GM19035 (cell line): ENCODE data around the gene RPE.

Experiments used
- ATAC-seq: cut with Tn5 transposase; IDR thresholded peaks from one replicate; pipeline ENCODE4 v1.9.1; 2021; ENCODE audit not compliant: unreplicated experiment

Gene RPE

DNA sequence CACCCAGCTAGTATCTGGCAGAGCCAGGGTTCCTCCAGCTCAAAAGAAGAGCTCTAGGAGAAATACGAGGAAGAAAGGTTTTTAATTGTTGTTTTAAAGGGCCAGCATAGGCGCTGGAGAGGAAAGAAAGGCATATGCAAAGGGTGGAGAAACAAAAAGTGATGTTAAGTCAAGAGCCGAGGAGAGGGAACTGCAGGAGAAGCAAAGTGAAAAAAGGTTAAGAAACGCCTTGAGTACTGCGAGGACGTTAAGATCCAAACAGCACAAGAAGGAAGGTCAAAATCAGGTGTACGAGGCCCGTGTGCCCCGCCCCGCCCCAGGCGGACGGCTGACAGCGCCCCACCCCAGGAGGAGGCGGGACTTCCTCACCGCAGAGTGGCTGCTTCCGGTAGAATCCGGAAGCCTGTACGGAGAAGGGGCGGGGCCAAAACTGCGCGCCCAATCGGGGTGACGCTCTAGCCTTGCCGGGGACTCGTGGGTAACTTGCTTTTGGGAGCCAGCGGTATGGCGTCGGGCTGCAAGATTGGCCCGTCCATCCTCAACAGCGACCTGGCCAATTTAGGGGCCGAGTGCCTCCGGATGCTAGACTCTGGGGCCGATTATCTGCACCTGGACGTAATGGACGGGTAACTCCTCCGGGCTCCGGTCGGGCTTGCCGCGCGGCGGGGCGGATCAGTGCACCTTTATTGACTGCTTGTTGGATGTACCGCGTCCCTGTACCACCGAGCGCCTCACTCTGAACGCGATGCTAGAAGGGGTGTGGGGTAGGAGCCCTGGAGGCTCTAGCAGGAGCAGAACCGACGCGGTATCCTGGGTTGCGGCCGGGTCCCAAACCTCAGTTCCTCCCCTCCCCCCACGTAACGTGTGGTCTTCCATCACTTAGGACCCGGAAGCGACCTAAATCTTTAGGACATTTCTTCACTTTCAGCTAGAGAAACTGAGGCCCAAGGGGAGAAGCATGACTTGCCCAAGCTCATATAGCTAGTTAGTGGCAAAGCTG is at the start of gene RPE:
RPE (plus strand) TSS at position 481 of the 1,000 bp plus-strand sequence; CDS start at position 505, 24 bp downstream.
- peak; percentile 99 for ATAC-seq

DNA sequence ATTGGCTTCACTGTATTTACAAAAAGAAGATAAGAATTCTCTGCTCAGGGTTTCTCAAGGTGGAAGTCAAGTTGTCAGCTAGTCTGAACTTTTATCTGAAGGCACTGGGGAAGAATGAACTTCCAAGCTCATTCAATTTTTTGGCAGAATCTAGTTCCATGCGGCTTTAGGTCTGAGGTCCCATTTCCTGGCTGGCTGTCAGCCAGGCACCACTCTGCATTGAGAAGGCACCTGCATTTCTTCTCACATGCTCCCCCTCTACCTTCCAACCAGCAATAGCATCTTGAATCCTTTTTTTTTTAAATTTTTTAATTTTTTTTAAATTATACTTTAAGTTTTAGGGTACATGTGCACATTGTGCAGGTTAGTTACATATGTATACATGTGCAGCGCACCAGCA is 46.2 kb upstream of the RPE start:
- ATAC-seq = no peak

DNA sequence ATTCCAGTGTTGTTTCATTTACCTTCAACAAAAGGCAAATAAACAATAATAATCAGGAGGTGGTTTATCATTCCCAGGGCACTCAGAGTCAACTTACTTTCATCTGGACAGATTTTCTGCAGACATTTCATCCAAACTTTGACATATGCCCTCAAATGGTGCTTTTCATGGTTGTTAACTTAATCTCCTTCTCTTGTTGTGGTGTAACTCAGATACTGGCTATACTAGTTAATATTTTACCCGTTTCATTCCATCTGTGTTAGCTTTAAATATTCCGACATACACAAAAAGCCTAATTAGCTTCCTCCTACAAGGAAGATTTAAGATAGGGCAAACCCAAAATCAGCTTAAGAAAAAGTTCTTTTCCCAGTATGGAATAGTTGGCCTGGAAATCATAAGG is 44.4 kb upstream of the RPE start:
- no peak for ATAC-seq

DNA sequence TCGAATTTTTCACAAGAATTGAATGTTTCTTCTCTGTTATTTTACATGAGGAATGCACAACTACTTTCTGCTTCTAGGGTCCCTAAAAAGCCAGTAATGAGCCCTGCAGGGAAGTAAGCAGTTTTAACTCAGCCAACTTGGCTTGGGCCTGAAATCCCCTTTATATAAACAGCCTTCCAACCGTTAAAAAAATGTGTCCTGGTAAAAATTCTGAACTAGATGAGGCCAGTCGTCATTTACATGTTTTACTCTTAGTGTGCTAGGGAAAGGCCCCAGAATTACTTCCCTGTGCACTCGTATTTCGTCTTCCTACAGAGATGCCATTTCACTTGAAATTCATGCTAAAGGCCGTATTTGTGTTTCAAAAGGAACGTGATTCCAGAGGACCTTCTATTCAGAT is 42.4 kb upstream of the RPE start:
- no peak for ATAC-seq

DNA sequence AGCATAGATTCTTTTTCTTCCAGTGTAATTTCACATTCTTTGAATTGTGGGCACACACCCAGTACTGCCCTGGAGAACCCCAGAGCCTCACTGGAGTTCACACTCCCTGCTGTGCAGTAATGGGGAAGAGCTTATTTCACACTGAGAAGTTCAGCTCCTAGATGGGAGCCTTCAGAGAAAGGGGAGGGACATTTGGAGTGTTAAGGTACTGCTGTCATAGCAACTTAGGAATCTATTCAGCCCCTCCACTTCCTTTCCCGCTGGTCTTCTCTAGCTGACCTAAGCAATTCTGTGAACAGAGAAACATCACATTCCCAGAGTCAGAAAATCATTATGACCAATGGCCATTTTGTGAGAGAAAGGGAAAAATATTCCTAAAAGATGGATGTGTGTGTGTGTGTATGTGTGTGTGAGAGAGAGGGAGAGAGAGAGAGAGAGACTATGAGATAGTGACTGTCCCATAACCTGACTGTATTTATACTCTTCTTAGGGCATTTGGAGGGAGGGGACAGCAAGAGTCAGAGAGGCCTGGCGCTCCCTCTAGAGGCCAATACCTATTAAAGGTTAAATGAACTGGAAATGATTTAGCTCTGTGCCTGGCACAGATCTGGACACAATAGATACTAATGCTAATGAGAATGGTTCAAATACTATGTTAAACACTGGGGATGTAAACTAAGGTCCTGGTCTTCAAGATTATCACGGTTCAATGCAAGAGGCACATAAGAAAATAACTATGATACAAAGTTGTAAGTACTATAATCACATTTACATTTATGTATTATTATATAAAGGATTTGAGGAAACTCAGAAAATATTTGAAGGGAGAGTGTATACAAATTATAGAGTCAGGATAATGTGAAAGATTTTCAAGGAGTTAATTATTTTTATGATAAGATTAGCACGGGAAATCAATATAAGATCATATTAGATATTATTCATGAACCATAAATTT is 41.5 kb upstream of the RPE start:
- ATAC-seq = peak; percentile 97

DNA sequence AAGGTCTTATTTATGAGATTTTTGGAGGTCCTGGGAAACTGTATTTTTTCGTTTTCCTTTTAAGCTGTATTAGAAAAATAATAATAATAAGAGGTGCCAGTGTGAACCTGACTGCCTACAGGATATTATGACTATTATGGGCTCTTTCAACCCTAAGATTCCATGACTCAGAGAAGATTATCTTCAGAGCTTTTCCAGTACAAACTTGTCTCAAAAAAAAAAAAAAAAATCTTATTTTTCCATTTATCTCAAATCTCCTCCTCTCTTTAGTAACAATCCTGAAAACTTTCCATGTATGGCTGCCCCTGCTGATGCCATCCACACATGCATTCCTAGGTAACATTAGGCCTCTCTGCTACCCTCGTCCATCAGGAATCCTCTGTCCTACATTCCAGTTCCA is 36.7 kb upstream of the RPE start:
- ATAC-seq = no peak

DNA sequence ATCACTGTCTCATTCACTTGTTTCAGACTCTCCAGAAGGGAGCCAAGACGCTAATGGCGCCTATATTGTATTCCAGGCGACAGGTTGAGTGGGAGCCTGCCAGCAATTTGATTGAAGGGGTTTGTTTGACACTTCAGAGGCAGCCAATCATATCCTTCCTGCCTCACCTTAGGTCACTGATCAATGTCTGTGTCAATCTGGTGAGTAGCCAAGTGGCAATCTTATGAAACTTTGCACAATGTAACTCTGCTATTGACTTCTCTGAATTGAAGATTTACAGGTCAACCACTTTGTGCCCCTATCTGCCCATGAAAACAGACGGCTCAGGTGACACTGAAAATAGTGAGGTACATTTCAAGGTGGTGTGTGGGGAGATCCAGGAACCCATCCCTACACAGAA is 32.7 kb upstream of the RPE start:
- no peak for ATAC-seq

DNA sequence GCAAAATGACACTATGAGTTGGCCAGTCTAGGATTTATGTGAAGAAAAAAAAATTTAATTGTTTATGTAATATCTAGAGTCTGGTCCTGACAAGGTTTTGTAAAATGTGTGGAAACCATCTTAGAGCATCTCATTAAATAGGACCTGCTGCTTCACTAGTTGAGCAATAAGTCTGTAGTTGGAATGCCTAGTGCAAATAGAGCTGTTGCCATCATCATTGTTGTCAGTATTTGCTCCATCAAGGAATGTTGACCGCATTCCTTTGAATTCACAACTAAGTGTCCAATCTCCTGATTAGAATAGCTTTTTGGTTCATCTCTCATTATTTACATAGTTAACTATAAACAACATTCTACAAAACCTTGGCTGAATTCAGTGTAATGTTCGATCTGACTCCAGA is 32.2 kb upstream of the RPE start:
- no peak for ATAC-seq

DNA sequence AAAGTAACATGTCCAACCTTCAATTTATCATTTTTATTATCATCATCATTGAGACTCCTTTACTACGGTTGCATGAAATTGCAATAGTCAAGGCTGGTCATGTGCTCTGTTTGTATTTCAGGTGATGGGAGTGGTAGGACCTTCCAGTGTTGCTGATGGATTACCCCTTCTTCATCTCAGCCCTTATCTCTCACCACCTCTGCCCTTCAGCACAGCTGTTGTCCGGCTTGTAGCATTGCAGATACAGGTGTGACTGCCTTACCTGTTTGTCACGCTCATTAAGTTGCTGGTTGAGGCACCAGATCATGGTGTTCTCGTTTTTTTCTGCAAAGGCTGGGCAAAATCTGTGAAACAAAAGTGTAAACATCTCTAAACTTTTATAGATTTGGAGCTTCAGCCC is 31.7 kb upstream of the RPE start:
- no peak for ATAC-seq

DNA sequence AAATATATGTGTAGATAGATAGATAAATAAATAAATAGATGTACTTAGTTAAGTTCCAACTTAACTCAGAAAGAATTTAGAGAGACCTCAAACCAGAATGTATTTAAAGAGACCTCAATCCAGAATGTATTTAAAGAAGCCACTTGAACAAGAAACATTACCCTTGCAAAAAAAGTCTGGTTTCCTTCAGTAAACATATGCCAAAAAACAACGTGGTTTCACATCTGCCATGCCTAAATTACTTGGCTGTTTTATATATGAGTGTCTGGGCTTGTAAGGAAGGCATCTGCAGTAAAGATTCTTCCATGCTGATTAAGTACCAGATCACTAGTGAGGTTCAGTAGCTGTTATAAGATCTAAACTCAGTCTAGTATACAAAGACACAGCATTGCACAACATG is 29.1 kb upstream of the RPE start:
- ATAC-seq = no peak

DNA sequence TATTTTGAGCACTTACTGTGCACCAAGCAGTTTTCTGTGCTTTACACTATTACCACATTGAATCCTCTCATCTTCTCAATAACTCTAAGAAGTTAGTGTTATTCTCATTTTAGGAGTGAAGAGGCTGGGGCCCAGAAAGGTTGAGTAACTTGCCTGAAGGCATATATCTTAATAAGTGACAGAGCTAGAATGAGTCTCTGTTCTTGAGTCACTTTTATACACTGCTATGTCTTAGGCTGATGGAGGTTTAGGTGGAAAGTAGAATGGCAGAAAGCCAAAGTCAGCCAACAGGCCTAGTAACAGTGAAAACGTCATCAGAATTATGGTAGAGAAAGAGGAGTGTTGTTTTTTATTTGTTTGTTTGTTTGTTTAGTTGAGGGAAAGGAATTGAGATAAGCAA is 27.9 kb upstream of the RPE start:
- ATAC-seq = no peak

DNA sequence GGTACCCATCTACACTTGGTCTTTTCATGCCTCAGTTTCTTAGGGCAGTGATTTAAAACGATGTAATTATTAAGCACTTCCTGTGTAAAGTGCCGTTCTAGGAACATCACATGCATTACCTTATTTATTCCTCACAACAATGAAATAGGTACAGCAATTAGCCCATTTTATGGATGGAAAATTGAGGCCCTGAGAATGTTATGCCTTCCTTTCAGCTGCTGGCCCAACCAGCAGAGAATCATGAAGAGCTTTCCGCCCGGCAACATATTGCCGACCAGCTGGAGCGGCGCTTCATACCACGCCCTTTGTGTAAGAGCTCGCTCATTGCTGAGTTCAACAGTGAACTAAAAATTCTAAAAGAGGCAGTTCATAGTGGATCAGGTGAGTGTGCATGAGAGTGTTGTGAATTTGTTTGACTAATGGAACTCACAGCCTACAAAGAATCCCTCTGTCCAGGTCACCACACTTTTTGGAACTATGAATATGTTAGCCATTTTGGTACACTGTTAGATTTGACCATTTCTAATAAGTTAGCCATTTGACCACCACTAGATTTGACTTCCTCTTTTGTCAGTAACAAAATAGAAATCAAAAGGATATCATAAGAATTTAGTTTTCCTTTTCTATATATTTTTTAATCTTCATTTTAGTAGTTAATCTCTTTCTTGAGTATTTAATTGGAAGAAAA is 25.6 kb upstream of the RPE start:
- no peak for ATAC-seq

DNA sequence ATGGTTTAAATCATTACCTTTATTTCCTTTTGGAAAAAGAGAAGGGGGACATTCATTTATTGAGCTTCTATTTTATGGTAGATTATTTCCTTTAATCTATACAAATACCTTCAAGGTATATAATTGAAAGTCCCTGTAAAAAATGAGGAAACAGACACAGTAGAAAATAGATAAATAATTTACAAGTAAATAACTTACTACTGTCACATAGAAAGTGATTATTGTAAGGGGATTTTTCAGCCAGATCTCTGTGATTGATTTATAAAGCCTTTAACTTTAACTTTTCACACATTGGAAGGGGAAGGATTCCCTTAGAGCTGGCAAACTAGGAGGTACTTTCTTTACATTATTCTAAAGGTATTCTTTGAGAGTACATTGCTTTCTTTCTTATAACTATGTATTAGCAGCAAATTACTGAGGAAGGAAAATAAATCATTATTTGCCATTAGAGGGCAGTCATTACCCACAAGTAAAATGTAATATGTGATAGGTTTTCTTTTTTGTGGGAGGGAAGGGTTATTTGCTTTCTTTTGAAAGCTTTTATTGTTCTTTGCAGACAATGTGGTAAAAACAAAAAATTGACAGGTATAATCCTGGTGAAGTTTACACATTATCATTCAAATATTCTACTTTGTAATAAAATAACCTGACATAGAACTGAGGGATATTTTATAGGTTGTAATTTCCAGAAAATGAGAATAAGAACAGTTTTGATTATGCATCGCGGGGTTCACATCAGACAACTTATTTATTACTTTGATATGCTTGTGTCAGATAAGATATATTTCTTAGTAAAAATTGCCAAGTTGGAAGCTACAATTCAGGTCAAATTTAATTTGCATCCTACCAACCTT is 24.8 kb upstream of the RPE start:
- ATAC-seq = peak; percentile 56

DNA sequence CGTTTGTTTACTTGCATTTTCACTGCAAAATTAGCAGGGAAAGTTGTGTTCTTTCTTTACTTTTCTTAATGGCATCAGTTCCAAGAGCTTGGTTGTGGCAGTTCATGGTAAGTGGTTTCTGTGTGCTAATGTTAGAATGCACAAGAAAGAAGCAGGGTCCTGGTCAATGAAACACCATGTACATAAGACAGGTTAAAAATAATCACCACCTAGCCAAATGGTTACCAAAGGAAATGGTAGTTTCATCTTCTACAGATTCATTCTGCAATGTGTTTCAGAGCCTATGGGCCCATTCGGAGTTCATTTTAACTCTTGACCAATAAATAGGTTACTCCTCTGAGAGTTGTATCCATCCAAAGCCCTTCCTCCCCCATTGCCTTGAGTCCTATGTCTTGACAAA is 18.1 kb upstream of the RPE start:
- no peak for ATAC-seq

DNA sequence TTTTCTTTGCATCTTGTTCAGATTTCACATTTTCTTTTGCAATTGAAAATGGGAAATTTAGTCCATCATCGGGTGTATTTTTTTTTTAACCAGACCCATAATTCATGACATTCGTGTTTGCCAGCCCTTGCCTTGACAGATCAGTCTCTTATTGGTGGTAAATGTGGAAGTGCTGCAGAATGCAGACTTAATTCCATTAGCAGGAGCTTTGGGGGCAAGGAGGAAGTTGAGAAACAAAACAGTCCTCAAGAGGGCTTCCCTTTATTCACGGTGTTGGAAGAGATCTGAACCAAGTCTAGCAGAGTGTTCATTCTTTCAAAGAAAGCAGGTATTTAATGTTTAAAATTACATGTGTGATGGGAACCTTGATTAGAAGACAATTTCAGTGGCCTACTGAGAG is 16.6 kb upstream of the RPE start:
- ATAC-seq = no peak

DNA sequence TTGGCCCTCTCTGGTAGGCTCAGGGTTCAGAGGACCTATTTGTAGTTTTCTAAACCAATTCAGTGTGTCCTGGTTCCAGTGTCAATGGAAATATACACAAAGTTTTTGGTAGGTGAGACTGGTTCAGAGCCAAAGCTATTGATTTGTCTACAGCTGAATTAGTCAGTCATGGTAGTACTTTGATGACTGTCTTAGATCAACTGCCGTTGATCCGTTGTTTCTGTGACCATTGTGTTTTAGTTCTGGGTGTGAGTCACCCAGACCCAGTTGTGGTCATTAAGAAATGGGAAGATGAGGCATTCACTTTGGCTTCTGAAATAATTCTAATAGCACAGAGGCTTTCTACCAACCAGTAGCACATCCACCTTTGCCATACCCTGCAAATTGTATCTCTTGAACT is 16.0 kb upstream of the RPE start:
- no peak for ATAC-seq

DNA sequence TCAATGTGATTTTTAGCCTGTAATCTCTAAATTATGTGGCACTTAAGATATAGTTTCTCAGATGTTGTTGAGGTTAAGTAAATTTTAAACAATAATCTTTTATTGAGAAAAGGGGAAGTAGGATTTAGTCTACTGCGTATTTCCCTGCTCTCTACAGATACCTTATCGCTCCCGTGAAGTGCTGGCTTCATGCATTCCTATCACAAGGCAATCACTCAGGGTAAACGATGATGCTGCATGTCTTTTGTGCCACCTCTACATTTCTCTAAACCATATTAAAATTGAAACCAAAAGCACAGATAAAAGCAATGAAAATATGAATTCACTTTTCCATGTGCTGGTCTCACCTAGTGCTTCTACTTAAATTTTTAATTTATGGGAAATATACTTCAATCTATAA is 14.4 kb upstream of the RPE start:
- no peak for ATAC-seq

DNA sequence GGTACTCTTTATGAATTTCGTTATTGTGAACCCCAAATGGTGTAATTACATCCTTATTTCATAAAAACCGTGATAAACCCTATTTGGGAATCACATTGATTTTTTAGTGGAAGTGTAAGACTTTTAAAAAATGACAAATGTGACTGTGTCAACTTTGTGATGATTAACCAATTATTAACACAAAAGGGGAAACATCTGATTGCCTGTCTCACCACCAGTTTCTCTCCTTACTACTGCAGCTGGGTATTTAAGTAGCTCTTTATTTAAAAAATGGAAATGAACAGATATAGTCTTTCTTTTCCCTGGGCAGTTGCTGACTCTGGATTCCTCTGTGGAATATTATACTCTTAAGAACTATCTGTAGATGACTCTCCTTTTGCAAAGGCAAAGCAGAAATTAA is 11.6 kb upstream of the RPE start:
- no peak for ATAC-seq

DNA sequence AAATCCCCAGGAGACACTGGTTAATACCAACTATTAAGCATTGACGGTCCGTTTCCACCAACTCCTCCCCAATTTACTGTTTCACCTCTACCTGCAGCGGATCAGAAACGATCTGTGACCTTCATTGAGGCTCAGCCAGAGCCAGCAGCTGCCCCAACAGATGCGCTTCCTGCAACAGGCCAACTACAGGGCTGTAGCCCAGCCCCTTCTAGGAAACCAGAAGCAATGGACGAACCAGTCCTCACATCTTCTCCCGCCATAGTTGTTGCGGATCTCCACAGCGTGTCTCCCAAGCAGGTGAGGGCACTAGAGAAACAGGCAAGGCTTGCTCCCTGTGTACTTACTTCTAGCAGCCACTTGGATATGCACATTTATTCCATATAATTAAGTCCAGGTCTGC is 8.5 kb upstream of the RPE start:
- ATAC-seq = no peak

DNA sequence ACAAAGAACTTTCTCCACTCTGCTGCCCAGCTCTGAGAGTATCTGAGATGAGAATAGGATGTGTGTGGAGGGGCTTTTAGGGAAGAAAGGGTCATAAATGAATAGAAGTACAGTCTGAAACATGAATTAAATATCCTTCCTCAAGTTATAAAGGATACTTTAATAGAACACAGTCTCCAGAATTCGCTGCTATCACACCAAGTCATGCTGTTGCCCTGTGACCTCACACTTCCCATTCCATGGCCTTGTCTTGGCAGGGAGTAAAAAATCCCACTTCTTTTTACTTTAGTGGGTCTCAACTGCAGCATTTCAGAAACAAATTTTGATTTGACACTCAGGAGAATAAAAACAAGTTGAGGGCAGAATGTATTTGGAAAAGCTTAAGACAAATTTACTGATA is 3.8 kb upstream of the RPE start:
- ATAC-seq = no peak
